ENCODE data around the gene LIN7C.

- TF ChIP-seq EZH2 (IDR thresholded peaks at IDR 0.05) (no peak), POLR2AphosphoS5 (IDR thresholded peaks at IDR 0.05; ENCODE audit: borderline replicate concordance, low read depth, low read length) (no peak; the same call in 1 of the 2 replicates)
Observed at GRCh38 chr11:27464289-27464696, 42.3 kb downstream of the LIN7C start.

Measured in SK-N-MC (cell line).